Uterus (tissue), 2 donors: ENCODE results near the gene TNS1.

Experiments used
- CTCF ChIP-seq, 4 experiments: fragments of 200-600 bp in 2 of 4; fragments of 450-650 bp in 2 of 4; sonication (generic) in 2 of 4; IDR thresholded peaks; one replicate each; pipeline ENCODE4 v1.5.1; 2016 to 2019; ENCODE audit warnings: antibody characterized with exemption in 4 of 4, mild to moderate bottlenecking in 2 of 4, moderate library complexity in 1 of 4
- POLR2A ChIP-seq, 2 donors: fragments of 450-650 bp; IDR thresholded peaks; one replicate each; pipeline ENCODE4 v1.6.1; 2016; ENCODE audit warnings: antibody characterized with exemption in 2 of 2, mild to moderate bottlenecking in 1 of 2, moderate library complexity in 1 of 2

GRCh38 chr2:217858519-217859491 is 144.0 kb downstream of the TNS1 start:
- TF ChIP-seq CTCF (IDR thresholded peaks at IDR 0.05) (no peak), POLR2A (IDR thresholded peaks at IDR 0.05) (no peak)
